HG02798 (cell line): Measurements from ENCODE around the gene TMEM120B.
"Not testable (repeated sequence)": the region's sequence is repeated elsewhere in the genome, so short reads cannot be mapped to it uniquely, and the experiment has no call there.

Experiments used
- ATAC-seq: cut with Tn5 transposase; IDR thresholded peaks from one replicate; pipeline ENCODE4 v1.9.1; 2021; ENCODE audit warnings: mild to moderate bottlenecking; ENCODE audit not compliant: unreplicated experiment, poor library complexity

Gene TMEM120B

GRCh38 chr12:121738340-121738858, 25.8 kb downstream of the TMEM120B start:
- ATAC-seq, result no peak

DNA sequence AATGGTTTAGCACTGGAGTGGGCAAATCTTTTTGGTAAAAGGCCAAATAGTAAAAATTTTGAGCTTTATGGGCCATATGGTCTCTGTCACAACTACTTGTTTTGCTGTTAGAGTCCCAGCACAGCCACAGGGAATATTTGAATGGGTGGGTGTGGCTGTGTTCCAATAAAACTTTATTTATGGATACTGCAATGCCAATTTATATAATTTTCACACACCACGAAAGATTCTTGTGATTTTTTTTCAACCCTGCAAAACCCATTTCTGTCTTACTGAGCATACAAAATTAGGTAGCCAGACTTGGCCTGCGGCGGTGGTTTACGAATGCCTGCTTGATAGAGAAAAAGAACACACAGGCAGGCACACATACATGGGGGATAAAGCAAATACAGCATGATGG, 28.3 kb downstream of the TMEM120B start:
- no peak for ATAC-seq

DNA sequence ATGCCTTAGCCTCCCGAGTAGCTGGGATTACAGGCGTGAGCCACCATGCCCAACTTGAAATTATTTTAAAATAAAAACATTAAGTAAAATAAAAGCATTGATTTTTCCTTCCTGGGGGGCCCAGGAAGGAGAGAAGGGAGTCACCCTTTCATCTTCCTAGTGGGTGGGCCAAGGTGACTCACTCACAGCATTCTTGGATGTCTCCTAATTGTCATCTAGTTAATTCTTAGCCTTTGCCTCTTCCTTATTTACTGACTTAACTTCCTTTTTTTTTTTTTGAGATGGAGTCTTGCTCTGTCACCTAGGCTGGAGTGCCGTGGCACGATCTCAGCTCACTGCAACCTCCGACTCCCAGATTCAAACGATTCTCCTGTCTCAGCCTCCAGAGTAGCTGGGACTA, 29.2 kb downstream of the TMEM120B start:
- no peak for ATAC-seq

GRCh38 chr12:121745545-121745944, 33.0 kb downstream of the TMEM120B start:
- not testable (repeated sequence) for ATAC-seq

DNA sequence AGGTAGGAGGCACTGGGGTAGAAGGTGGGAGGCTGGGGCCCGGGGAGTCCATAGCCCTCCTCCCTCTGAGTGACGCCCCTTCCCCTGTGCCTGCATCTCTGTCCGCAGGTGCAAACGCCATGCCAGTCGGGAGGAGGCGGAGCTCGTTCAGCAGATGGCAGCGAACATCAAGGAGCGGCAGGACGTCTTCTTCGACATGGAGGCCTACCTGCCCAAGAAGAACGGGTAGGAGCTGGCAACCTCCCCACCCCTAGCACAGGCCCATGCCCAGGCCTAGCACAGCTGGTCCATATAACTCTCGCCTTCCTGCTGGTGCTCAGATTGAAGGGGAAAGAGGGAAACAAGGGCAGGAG, 35.6 kb downstream of the TMEM120B start:
- no peak for ATAC-seq

GRCh38 chr12:121748571-121749265, 36.2 kb downstream of the TMEM120B start:
- ATAC-seq, result no peak

GRCh38 chr12:121749267-121749666, 36.7 kb downstream of the TMEM120B start:
- no peak for ATAC-seq

GRCh38 chr12:121750507-121750955, 38.0 kb downstream of the TMEM120B start:
- no peak for ATAC-seq

DNA sequence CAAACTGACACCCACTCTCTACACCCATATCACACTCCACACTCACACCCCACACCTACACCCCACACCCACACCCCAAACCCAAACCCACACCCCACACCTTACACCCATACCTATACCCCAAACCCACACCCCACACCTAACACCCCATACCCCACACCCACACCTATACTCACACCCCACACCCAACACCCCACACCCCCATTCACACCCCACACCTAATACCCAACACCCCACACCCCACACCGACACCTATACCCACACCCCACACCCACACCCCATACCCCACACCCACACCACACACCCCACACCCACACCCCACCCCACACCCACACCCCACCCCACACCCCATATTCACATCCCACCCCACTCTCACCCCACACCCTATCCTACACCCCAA, 38.5 kb downstream of the TMEM120B start:
- no peak for ATAC-seq

- ATAC-seq, result no peak
These were observed 39.3 kb downstream of the TMEM120B start for GRCh38 chr12:121751749-121752351.

- no peak for ATAC-seq
These were observed 41.3 kb downstream of the TMEM120B start for GRCh38 chr12:121753844-121754264.

DNA sequence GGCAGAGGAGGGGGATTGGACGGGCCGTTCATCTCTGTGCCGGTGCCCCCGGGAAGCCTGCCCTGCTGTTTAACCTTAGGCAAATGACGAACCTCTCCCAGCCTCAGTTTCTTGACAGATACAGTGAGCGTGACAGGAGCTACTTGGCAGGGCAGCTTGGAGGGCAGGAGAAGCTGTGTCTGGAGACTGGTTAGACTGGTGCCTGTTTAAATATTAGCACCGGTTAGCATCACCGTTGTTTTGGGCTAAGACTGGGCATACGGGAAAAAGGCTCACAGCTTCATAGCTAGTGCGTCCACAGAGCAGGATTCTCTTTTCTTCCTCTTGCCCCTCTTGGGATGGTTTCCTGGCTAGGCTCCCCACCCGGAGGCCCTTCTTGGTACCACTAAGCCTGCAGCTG, 42.3 kb downstream of the TMEM120B start:
- ATAC-seq, result no peak

DNA sequence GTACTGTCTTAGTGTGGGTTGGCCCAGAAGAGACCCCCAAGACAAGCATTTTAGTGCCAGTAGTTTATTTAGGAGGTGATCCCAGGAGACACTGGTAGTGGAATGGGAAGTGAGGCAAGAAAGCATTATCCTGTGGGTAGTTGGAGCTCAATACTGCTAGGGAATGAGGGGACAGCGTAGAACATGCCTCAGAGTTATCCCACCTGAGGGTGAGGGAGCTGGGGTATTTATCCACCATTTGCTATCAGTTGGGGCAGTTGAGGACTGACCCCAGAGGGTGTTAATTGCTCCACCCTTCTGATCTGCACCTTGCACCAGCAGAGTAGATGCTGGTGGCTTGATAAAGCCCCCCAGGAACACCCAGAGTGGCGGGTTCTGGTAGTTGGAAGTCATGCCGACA, 43.0 kb downstream of the TMEM120B start:
- no peak for ATAC-seq

GRCh38 chr12:121758536-121758935, 46.0 kb downstream of the TMEM120B start:
- not testable (repeated sequence) for ATAC-seq

DNA sequence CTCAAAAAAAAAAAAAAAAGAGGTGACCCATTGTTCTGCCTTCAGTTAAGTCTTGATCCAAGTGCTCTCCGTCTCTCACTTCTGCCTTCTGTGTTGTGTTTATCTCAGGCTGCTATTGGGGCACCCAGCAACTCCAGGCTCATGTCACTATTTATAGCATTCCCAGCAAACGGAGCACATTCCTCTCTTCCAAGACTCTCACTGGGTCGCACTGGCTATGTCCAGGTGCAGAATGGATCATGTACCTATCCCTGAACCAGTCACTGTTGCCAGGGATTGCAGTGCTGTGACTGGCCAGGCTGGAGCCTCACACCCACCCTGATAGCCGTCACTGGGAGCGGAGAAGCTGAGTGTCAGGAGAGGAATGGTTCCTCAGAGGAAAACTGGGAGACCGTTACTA, 49.7 kb downstream of the TMEM120B start:
- no peak for ATAC-seq

GRCh38 chr12:121764808-121765207, 52.3 kb downstream of the TMEM120B start:
- ATAC-seq, result no peak

DNA sequence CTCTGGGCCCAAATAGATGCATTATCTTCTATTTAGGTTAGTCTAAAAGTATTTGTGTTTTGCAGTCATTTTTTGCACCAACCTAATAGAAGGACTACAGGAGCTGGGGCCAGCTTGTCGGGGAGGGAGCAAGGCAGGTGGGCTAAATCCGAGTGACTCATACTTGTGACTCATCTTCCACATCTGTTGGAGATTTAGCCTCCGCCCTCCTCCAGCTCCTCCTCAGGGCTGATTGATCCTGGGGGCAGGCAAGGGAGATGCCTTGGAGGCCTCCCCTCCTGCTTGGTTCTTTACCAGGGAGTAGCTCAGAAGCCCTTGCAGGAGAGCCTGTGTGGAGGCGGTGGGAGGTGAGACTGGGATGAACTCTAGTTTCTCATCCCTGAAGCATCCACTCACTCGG, 53.0 kb downstream of the TMEM120B start:
- no peak for ATAC-seq

DNA sequence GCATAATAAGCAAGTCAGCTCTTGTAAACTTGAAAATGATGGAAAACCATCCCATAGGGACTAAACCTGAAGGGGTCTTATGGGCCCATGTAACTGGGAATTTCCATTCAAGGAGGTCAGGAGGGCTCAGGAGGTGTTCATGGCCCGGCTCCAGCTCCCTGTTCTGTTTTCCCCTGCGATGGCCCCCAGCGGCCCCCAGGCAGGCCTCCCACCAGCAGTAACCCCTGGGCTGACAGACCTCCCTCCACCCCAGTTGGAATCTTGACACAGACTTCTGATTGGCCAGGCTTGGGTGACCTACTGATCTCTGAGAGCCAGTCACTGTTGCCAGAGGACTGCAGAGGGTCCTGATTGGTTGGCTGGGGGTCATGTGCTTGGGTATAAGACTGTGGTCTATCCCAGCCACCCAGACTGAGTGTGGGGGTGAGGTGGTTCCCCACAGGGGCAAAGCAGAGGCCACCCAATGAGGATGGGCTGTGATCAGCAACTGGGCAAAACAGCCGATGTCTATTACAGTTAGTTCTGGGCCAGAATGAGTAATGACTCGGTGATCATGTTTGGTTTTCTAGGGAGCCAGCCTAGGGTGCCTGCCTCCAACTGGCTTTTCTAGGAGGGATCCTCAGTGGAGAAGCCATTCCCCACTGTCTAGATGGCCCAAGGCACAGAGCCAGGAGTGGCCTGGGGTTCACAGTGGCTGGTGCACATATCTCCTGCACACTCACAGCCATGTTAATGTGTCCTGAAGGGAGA, 53.9 kb downstream of the TMEM120B start:
- ATAC-seq, result no peak

- no peak for ATAC-seq
These were observed 55.0 kb downstream of the TMEM120B start for GRCh38 chr12:121767525-121768016.

GRCh38 chr12:121769297-121769830, 56.8 kb downstream of the TMEM120B start:
- no peak for ATAC-seq

- no peak for ATAC-seq
These were observed 57.3 kb downstream of the TMEM120B start for GRCh38 chr12:121769831-121770301.
